Hepatocyte (in vitro differentiated cells): ENCODE data around the gene DNM3.

Source experiments
- EZH2 ChIP-seq: fragments of 200-600 bp; sonication (generic); IDR thresholded peaks from 2 replicates; pipeline ENCODE4 v1.6.1; 2016; ENCODE audit warnings: antibody characterized with exemption, mild to moderate bottlenecking, borderline replicate concordance
- TF ChIP-seq, protein P1 (sequence below): fragments of 200-600 bp; sonication (generic); IDR thresholded peaks from 2 replicates; pipeline ENCODE4 v1.5.1; 2016; ENCODE audit warnings: antibody characterized with exemption, mild to moderate bottlenecking; ENCODE audit not compliant: poor library complexity

- TF ChIP-seq, protein P1, sequence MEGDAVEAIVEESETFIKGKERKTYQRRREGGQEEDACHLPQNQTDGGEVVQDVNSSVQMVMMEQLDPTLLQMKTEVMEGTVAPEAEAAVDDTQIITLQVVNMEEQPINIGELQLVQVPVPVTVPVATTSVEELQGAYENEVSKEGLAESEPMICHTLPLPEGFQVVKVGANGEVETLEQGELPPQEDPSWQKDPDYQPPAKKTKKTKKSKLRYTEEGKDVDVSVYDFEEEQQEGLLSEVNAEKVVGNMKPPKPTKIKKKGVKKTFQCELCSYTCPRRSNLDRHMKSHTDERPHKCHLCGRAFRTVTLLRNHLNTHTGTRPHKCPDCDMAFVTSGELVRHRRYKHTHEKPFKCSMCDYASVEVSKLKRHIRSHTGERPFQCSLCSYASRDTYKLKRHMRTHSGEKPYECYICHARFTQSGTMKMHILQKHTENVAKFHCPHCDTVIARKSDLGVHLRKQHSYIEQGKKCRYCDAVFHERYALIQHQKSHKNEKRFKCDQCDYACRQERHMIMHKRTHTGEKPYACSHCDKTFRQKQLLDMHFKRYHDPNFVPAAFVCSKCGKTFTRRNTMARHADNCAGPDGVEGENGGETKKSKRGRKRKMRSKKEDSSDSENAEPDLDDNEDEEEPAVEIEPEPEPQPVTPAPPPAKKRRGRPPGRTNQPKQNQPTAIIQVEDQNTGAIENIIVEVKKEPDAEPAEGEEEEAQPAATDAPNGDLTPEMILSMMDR = no peak
- no peak for TF ChIP-seq EZH2
Measured at GRCh38 chr1:171819946-171820345, 21.4 kb upstream of the DNM3 start.
